AG09309 (cell line): ENCODE data around the gene ZNF648.
"Not testable (repeated sequence)": the region's sequence is repeated elsewhere in the genome, so short reads cannot be mapped to it uniquely, and the experiment has no call there.

ENCODE experiments used
- DNase-seq: peaks from one replicate; pipeline ENCODE4 v3.0.0-alpha.2; 2010; ENCODE audit warnings: low read depth
- H3K4me3 ChIP-seq: 2 replicates; pipeline ENCODE4 v1.5.1; 2011; ENCODE audit warnings: mild to moderate bottlenecking, low read depth, low read length, moderate library complexity; ENCODE audit not compliant: control insufficient read depth
- CTCF ChIP-seq: IDR thresholded peaks from 2 replicates; pipeline ENCODE4 v1.5.1; 2011; ENCODE audit warnings: mild to moderate bottlenecking, low read depth, low read length, inconsistent platforms; ENCODE audit not compliant: insufficient read depth, control insufficient read depth; ENCODE audit errors: missing control alignments

ZNF648 gene

GRCh38 chr1:182051938-182052337 is 9.6 kb downstream of the ZNF648 start:
- TF ChIP-seq CTCF, result no peak
- no peak for DNase-seq
- H3K4me3 ChIP-seq, result no peak overlapping the region

- no peak for TF ChIP-seq CTCF
- DNase-seq, result no peak
- no peak overlapping the region for H3K4me3 ChIP-seq
Observed at GRCh38 chr1:182050481-182051448, 10.7 kb downstream of the ZNF648 start.

- DNase-seq, result no peak
- TF ChIP-seq CTCF, result no peak
- no peak overlapping the region for H3K4me3 ChIP-seq
Observed at GRCh38 chr1:182048562-182048961, 12.9 kb downstream of the ZNF648 start.

- DNase-seq, result no peak
- no peak for TF ChIP-seq CTCF
- H3K4me3 ChIP-seq, result no peak overlapping the region
Observed at GRCh38 chr1:182046763-182047162, 14.7 kb downstream of the ZNF648 start.

GRCh38 chr1:182045481-182045880 is 16.0 kb downstream of the ZNF648 start:
- DNase-seq, H3K4me3 ChIP-seq: not testable (repeated sequence)

GRCh38 chr1:182041615-182042014 is 19.9 kb downstream of the ZNF648 start:
- H3K4me3 ChIP-seq, result no peak overlapping the region
- no peak for DNase-seq
- no peak for TF ChIP-seq CTCF

- no peak for DNase-seq
- TF ChIP-seq CTCF, result no peak
- H3K4me3 ChIP-seq, result no peak overlapping the region
Observed at GRCh38 chr1:182038220-182038619, 23.3 kb downstream of the ZNF648 start.
